Measurements from ENCODE around the gene NCR1.

DNA sequence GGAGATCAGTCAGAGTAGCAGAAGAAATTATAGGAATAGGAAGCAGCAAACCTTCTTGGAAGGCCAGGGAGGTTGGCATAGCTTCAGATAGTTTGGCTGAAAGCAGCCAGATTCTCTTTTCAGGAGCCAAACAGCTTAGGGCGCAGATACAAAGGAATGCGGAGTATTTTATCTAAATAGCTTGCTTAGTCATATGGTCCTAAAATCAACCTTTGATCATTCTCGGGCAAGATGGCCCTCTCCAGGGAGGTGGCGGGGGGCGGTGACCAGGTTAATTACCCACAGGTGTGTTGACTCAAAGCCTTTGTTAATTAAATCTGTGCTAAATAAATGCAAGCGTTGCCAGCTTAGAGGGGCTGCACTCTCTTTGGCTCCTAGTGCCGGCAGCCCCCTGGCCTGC is 12.5 kb upstream of the NCR1 start:
- TF ChIP-seq POLR2A (IDR thresholded peaks at IDR 0.05), result no peak
- TF ChIP-seq, protein P1, sequence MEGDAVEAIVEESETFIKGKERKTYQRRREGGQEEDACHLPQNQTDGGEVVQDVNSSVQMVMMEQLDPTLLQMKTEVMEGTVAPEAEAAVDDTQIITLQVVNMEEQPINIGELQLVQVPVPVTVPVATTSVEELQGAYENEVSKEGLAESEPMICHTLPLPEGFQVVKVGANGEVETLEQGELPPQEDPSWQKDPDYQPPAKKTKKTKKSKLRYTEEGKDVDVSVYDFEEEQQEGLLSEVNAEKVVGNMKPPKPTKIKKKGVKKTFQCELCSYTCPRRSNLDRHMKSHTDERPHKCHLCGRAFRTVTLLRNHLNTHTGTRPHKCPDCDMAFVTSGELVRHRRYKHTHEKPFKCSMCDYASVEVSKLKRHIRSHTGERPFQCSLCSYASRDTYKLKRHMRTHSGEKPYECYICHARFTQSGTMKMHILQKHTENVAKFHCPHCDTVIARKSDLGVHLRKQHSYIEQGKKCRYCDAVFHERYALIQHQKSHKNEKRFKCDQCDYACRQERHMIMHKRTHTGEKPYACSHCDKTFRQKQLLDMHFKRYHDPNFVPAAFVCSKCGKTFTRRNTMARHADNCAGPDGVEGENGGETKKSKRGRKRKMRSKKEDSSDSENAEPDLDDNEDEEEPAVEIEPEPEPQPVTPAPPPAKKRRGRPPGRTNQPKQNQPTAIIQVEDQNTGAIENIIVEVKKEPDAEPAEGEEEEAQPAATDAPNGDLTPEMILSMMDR (IDR thresholded peaks at IDR 0.05), result no peak
